ENCODE measurements around the gene SORL1. TPM values are rescaled to one million over a fixed set of nuclear protein-coding genes. Genes with fewer than 3 reads are reported as not detected.
A peak's percentile ranks its signal among the peaks of the same experiment; 100 is the strongest.
"Not testable (repeated sequence)": the region's sequence is repeated elsewhere in the genome, so short reads cannot be mapped to it uniquely, and the experiment has no call there.

Gene SORL1
- total RNA-seq, 2 donors from 2014 or later = 130 to 132 TPM

- no peak for ATAC-seq
- intact Hi-C loops (cut with DNase I, micrococcal nuclease) = no loop called here
- no peak for DNase-seq
Observed at GRCh38 chr11:121625777-121626506, 173.8 kb downstream of the SORL1 start.

- no peak for ATAC-seq
- intact Hi-C loops (cut with DNase I, micrococcal nuclease) = no loop called here
- DNase-seq = no peak
Observed at GRCh38 chr11:121626507-121626875, 174.4 kb downstream of the SORL1 start.

- intact Hi-C loops (cut with DNase I, micrococcal nuclease) = no loop called here
- no peak for DNase-seq
- ATAC-seq = no peak
Observed at GRCh38 chr11:121626980-121627379, 174.9 kb downstream of the SORL1 start.

- DNase-seq = no peak
- intact Hi-C loops (cut with DNase I, micrococcal nuclease) = no loop called here
- no peak for ATAC-seq
Observed at GRCh38 chr11:121630041-121630440, 177.9 kb downstream of the SORL1 start.

- intact Hi-C loops (cut with DNase I, micrococcal nuclease) = no loop called here
- ATAC-seq (no peak), DNase-seq (no peak)
Observed at GRCh38 chr11:121631456-121631855, 179.3 kb downstream of the SORL1 start.

GRCh38 chr11:121634273-121634672, 182.2 kb downstream of the SORL1 start:
- DNase-seq (no peak), ATAC-seq (no peak)
- intact Hi-C loops (cut with DNase I, micrococcal nuclease) = no loop called here

GRCh38 chr11:121634889-121635288, 182.8 kb downstream of the SORL1 start:
- ATAC-seq (no peak), DNase-seq (no peak)
- intact Hi-C loops (cut with DNase I, micrococcal nuclease) = no loop called here

- intact Hi-C loops (cut with DNase I, micrococcal nuclease) = no loop called here
- no peak for DNase-seq
- no peak for ATAC-seq
Observed at GRCh38 chr11:121636081-121636799, 184.1 kb downstream of the SORL1 start.

- intact Hi-C loops (cut with DNase I, micrococcal nuclease) = no loop called here
- no peak for ATAC-seq
- no peak for DNase-seq
Observed at GRCh38 chr11:121636800-121637176, 184.7 kb downstream of the SORL1 start.

GRCh38 chr11:121637587-121637986, 185.5 kb downstream of the SORL1 start:
- DNase-seq; ATAC-seq; intact Hi-C loops (cut with DNase I, micrococcal nuclease): not testable (repeated sequence)

GRCh38 chr11:121643479-121644186, 191.5 kb downstream of the SORL1 start:
- DNase-seq (no peak), ATAC-seq (no peak)
- intact Hi-C loops (cut with DNase I, micrococcal nuclease) = no loop called here

GRCh38 chr11:121644187-121644512, 192.0 kb downstream of the SORL1 start:
- DNase-seq (no peak), ATAC-seq (no peak)
- intact Hi-C loops (cut with DNase I, micrococcal nuclease) = no loop called here

- intact Hi-C loops (cut with DNase I, micrococcal nuclease) = loop anchor here in 1 of 2 donors (5.0 kb wide), 1 partner anchor 862 kb away; no protein-coding TSS in a partner anchor
- no peak for ATAC-seq
- DNase-seq = no peak
Observed at GRCh38 chr11:121645001-121645400, 192.9 kb downstream of the SORL1 start.

GRCh38 chr11:121645596-121645995, 193.5 kb downstream of the SORL1 start:
- DNase-seq = no peak
- intact Hi-C loops (cut with DNase I, micrococcal nuclease) = loop anchor here in 1 of 2 donors (5.0 kb wide), 1 partner anchor 862 kb away; no protein-coding TSS in a partner anchor
- no peak for ATAC-seq

GRCh38 chr11:121648306-121648705, 196.2 kb downstream of the SORL1 start:
- intact Hi-C loops (cut with DNase I, micrococcal nuclease) = loop anchor here in 1 of 2 donors (5.0 kb wide), 1 partner anchor 859 kb away; no protein-coding TSS in a partner anchor
- no peak for ATAC-seq
- DNase-seq = no peak

- ATAC-seq (peak; percentile 73), DNase-seq (no peak)
- intact Hi-C loops (cut with DNase I, micrococcal nuclease) = loop anchor here (5.0 to 10.0 kb wide), 2 partner anchors 855 to 858 kb away; no protein-coding TSS in a partner anchor
Observed at GRCh38 chr11:121649798-121650197, 197.7 kb downstream of the SORL1 start.

GRCh38 chr11:121650351-121651256, 198.5 kb downstream of the SORL1 start:
- intact Hi-C loops (cut with DNase I, micrococcal nuclease) = loop anchor here in 1 of 2 donors (10.0 kb wide), 1 partner anchor 854 kb away; no protein-coding TSS in a partner anchor
- DNase-seq (no peak), ATAC-seq (no peak)

GRCh38 chr11:121651257-121651605, 199.1 kb downstream of the SORL1 start:
- intact Hi-C loops (cut with DNase I, micrococcal nuclease) = loop anchor here in 1 of 2 donors (10.0 kb wide), 1 partner anchor 854 kb away; no protein-coding TSS in a partner anchor
- ATAC-seq (no peak), DNase-seq (no peak)

GRCh38 chr11:121652971-121653370, 200.9 kb downstream of the SORL1 start:
- DNase-seq = no peak
- intact Hi-C loops (cut with DNase I, micrococcal nuclease) = loop anchor here in 1 of 2 donors (10.0 kb wide), 1 partner anchor 852 kb away; no protein-coding TSS in a partner anchor
- ATAC-seq = no peak

Measured in left colon (tissue), 2 donors.